Measurements from ENCODE around the gene RHEB.
"Not testable (repeated sequence)": the region's sequence is repeated elsewhere in the genome, so short reads cannot be mapped to it uniquely, and the experiment has no call there.

RHEB gene

GRCh38 chr7:151519765-151520418 lies at the start of gene RHEB:
Gene RHEB (minus strand): TSS chr7:151519895. CDS start chr7:151519511, 384 bp downstream.
- DNase-seq: peak; percentile 97

GRCh38 chr7:151566897-151567320 lies 47.2 kb upstream of the RHEB start:
- no peak for DNase-seq

- no peak for DNase-seq
Observed at GRCh38 chr7:151565541-151565940, 45.8 kb upstream of the RHEB start.

- no peak for DNase-seq
Observed at GRCh38 chr7:151560243-151560642, 40.5 kb upstream of the RHEB start.

- DNase-seq: no peak
Observed at GRCh38 chr7:151559557-151560183, 40.0 kb upstream of the RHEB start.

- DNase-seq: no peak
Observed at GRCh38 chr7:151558575-151558974, 38.9 kb upstream of the RHEB start.

GRCh38 chr7:151556592-151556991 lies 36.9 kb upstream of the RHEB start:
- no peak for DNase-seq

GRCh38 chr7:151553356-151553755 lies 33.7 kb upstream of the RHEB start:
- no peak for DNase-seq

GRCh38 chr7:151552352-151553028 lies 32.8 kb upstream of the RHEB start:
- DNase-seq: peak; percentile 42

GRCh38 chr7:151551820-151552219 lies 32.1 kb upstream of the RHEB start:
- DNase-seq: no peak

- no peak for DNase-seq
Observed at GRCh38 chr7:151550656-151551286, 31.1 kb upstream of the RHEB start.

- no peak for DNase-seq
Observed at GRCh38 chr7:151549644-151550043, 29.9 kb upstream of the RHEB start.

GRCh38 chr7:151549083-151549482 lies 29.4 kb upstream of the RHEB start:
- DNase-seq: no peak

- DNase-seq: no peak
Observed at GRCh38 chr7:151544183-151544582, 24.5 kb upstream of the RHEB start.

- DNase-seq: no peak
Observed at GRCh38 chr7:151542606-151543130, 23.0 kb upstream of the RHEB start.

- DNase-seq: no peak
Observed at GRCh38 chr7:151541709-151542499, 22.2 kb upstream of the RHEB start.

- DNase-seq: no peak
Observed at GRCh38 chr7:151540146-151540545, 20.5 kb upstream of the RHEB start.

GRCh38 chr7:151539088-151539671 lies 19.5 kb upstream of the RHEB start:
- peak; percentile 71 for DNase-seq

- DNase-seq: no peak
Observed at GRCh38 chr7:151537818-151538561, 18.3 kb upstream of the RHEB start.

GRCh38 chr7:151536178-151536577 lies 16.5 kb upstream of the RHEB start:
- not testable (repeated sequence) for DNase-seq

GRCh38 chr7:151529842-151530241 lies 10.1 kb upstream of the RHEB start:
- no peak for DNase-seq
